ENCODE measurements around the gene CUX1.
A peak's percentile ranks its signal among the peaks of the same experiment; 100 is the strongest.

Gene CUX1

GRCh38 chr7:101858437-101859385, 41.3 kb downstream of the CUX1 start:
- Histone ChIP-seq H3K4me3 (replicated peaks; ENCODE audit: insufficient read depth, low read length) (no peak overlapping the region), H3K27ac (replicated peaks) (no peak overlapping the region), H3K27me3 (ENCODE audit: insufficient read depth, poor library complexity, severe bottlenecking) (no peaks in the 10 kb centered on the region)
- TF ChIP-seq POLR2AphosphoS5 (IDR thresholded peaks at IDR 0.05; ENCODE audit: low read depth): no peak
- no peak for TF ChIP-seq REST (IDR thresholded peaks at IDR 0.05; ENCODE audit: insufficient replicate concordance, low read depth)
- no peak for TF ChIP-seq SPI1 (IDR thresholded peaks at IDR 0.05; ENCODE audit: borderline replicate concordance, low read depth)
- TF ChIP-seq, protein P1, sequence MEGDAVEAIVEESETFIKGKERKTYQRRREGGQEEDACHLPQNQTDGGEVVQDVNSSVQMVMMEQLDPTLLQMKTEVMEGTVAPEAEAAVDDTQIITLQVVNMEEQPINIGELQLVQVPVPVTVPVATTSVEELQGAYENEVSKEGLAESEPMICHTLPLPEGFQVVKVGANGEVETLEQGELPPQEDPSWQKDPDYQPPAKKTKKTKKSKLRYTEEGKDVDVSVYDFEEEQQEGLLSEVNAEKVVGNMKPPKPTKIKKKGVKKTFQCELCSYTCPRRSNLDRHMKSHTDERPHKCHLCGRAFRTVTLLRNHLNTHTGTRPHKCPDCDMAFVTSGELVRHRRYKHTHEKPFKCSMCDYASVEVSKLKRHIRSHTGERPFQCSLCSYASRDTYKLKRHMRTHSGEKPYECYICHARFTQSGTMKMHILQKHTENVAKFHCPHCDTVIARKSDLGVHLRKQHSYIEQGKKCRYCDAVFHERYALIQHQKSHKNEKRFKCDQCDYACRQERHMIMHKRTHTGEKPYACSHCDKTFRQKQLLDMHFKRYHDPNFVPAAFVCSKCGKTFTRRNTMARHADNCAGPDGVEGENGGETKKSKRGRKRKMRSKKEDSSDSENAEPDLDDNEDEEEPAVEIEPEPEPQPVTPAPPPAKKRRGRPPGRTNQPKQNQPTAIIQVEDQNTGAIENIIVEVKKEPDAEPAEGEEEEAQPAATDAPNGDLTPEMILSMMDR (IDR thresholded peaks at IDR 0.05; ENCODE audit: insufficient read depth, low read length): no peak
- no peak for TF ChIP-seq GABPA (IDR thresholded peaks at IDR 0.05; ENCODE audit: low read depth)
- no peak for DNase-seq (ENCODE audit: low read depth in 1 of 2, low spot score in 1 of 2)

GRCh38 chr7:101859411-101860106, 42.1 kb downstream of the CUX1 start:
- DNase-seq (ENCODE audit: low read depth in 1 of 2, low spot score in 1 of 2): peak in 1 of 2 experiments; percentile 12
- TF ChIP-seq GABPA (IDR thresholded peaks at IDR 0.05; ENCODE audit: low read depth) (no peak), REST (IDR thresholded peaks at IDR 0.05; ENCODE audit: insufficient replicate concordance, low read depth) (no peak), POLR2AphosphoS5 (IDR thresholded peaks at IDR 0.05; ENCODE audit: low read depth) (no peak), SPI1 (IDR thresholded peaks at IDR 0.05; ENCODE audit: borderline replicate concordance, low read depth) (no peak)
- TF ChIP-seq, protein P1 (IDR thresholded peaks at IDR 0.05; ENCODE audit: insufficient read depth, low read length): no peak
- no peak overlapping the region for H3K27ac ChIP-seq (replicated peaks)
- H3K4me3 ChIP-seq (replicated peaks; ENCODE audit: insufficient read depth, low read length): no peak overlapping the region
- no peaks in the 10 kb centered on the region for H3K27me3 ChIP-seq (ENCODE audit: insufficient read depth, poor library complexity, severe bottlenecking)

DNA sequence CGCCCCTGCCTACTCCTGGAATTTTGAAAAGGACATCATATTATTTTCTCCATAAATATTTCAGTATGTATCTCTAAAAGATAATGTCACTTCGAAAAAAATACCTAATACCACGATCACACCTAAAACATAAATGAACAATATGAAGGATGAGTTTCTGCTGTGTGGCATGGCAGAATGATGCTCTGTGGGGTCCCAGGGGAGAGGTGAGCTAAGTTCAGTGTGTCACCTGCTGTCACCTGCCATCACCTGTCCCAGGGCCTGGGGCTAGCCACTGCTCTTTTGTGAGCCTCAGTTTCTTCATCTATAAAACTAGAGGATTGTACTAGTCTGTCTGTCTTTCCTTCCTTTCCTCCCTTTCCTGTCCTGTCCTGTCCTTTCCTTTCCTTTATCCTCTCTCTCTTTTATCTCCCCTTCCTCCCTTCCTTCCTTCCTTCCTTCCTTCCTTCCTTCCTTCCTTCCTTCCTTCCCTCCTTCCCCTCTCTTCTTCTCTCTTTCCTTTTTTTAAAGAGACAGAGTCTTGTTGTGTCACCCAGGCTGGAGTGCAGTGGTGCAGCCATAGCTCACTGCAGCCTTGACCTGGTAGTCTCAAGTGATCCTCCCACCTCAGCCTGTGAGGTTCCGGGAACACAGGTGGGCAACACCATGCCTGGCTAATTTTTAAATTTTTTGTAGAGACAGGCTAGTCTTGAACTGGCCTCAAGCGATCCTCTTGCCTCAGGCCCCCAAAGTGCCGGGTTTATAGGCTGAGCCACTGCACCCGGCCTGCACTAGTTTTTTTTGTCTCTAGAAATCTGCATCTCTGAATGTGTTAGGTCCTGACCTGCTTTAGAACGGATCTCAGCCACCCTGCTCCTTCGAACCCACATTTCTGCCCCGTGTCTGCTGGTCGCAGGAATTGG, 43.1 kb downstream of the CUX1 start:
- H3K27me3 ChIP-seq (ENCODE audit: insufficient read depth, poor library complexity, severe bottlenecking): no peaks in the 10 kb centered on the region
- no peak overlapping the region for H3K27ac ChIP-seq (replicated peaks)
- H3K4me3 ChIP-seq (replicated peaks; ENCODE audit: insufficient read depth, low read length): no peak overlapping the region
- DNase-seq (ENCODE audit: low read depth in 1 of 2, low spot score in 1 of 2): no peak
- no peak for TF ChIP-seq POLR2AphosphoS5 (IDR thresholded peaks at IDR 0.05; ENCODE audit: low read depth)
- TF ChIP-seq SPI1 (IDR thresholded peaks at IDR 0.05; ENCODE audit: borderline replicate concordance, low read depth): no peak
- TF ChIP-seq, protein P1 (IDR thresholded peaks at IDR 0.05; ENCODE audit: insufficient read depth, low read length): no peak
- no peak for TF ChIP-seq GABPA (IDR thresholded peaks at IDR 0.05; ENCODE audit: low read depth)
- no peak for TF ChIP-seq REST (IDR thresholded peaks at IDR 0.05; ENCODE audit: insufficient replicate concordance, low read depth)

Data from HL-60 (cell line).